K562 (cell line): ENCODE results near the gene PRRT2. TPM values are rescaled to one million over a fixed set of nuclear protein-coding genes. Genes with fewer than 3 reads are reported as not detected.
A peak's percentile ranks its signal among the peaks of the same experiment; 100 is the strongest.

Experiments used
- BRF2 ChIP-seq: IDR thresholded peaks from 3 replicates; pipeline ENCODE4 v1.6.1; 2011; ENCODE audit warnings: borderline replicate concordance, mild to moderate bottlenecking; ENCODE audit not compliant: insufficient read length, insufficient read depth
- FUS ChIP-seq: fragments of 200-400 bp; formaldehyde crosslinking; optimal IDR thresholded peaks from 2 replicates; pipeline ENCODE3; 2017; ENCODE audit warnings: low read depth, low read length
- GTF2A2 ChIP-seq: IDR thresholded peaks from 2 replicates; pipeline ENCODE4 v1.6.1; 2016; ENCODE audit warnings: mild to moderate bottlenecking, missing genetic modification characterization, missing compliant biosample characterization
- HDAC6 ChIP-seq: IDR thresholded peaks from 2 replicates; pipeline ENCODE4 v1.6.1; 2012; ENCODE audit warnings: low read depth, mild to moderate bottlenecking, control low read depth, inconsistent platforms, low read length, moderate library complexity
- HIVEP1 ChIP-seq: fragments of 250-450 bp; sonication (Bioruptor Pico); IDR thresholded peaks from 2 replicates; pipeline ENCODE4 v1.4.0; 2020; ENCODE audit warnings: mild to moderate bottlenecking
- KLF16 ChIP-seq: IDR thresholded peaks from 2 replicates; pipeline ENCODE4 v1.6.1; 2016; ENCODE audit warnings: antibody characterized with exemption
- MYNN ChIP-seq, 2 experiments: sonication (generic); formaldehyde crosslinking in 1 of 2; IDR thresholded peaks; 2 replicates each; pipeline versions ENCODE4 v1.5.0 to v1.6.1; 2016 to 2020; ENCODE audit warnings: antibody characterized with exemption in 1 of 2, missing genetic modification reagents in 1 of 2
- NFE2L1 ChIP-seq: fragments of 450-650 bp; IDR thresholded peaks from 2 replicates; pipeline ENCODE4 v1.6.1; 2016; ENCODE audit warnings: missing genetic modification characterization, low read depth, mild to moderate bottlenecking, missing compliant biosample characterization, moderate library complexity, borderline replicate concordance
- NFIC ChIP-seq: fragments of 450-650 bp; IDR thresholded peaks from 2 replicates; pipeline ENCODE4 v1.6.1; 2017; ENCODE audit warnings: mild to moderate bottlenecking, inconsistent platforms
- NR2C1 ChIP-seq, 2 experiments: fragments of 450-650 bp; IDR thresholded peaks; 2 replicates each; pipeline ENCODE4 v1.6.1; 2017; ENCODE audit warnings: mild to moderate bottlenecking in 2 of 2, antibody characterized with exemption in 1 of 2, inconsistent platforms in 1 of 2, missing compliant biosample characterization in 1 of 2, missing genetic modification characterization in 1 of 2
- PRPF4 ChIP-seq: fragments of 200-400 bp; formaldehyde crosslinking; IDR thresholded peaks from one replicate; pipeline ENCODE4 v1.6.1; 2017; ENCODE audit warnings: low read length, low read depth, mild to moderate bottlenecking; ENCODE audit not compliant: insufficient read depth, poor library complexity, severe bottlenecking
- PYGO2 ChIP-seq: fragments of 450-650 bp; IDR thresholded peaks from 2 replicates; pipeline ENCODE4 v1.6.1; 2016; ENCODE audit warnings: mild to moderate bottlenecking, missing genetic modification characterization, moderate library complexity, missing compliant biosample characterization
- RBBP5 ChIP-seq: fragments of 200-600 bp; sonication (generic); IDR thresholded peaks from 2 replicates; pipeline ENCODE4 v1.6.1; 2012; ENCODE audit warnings: borderline replicate concordance, mild to moderate bottlenecking, low read length, control low read depth, inconsistent platforms; ENCODE audit not compliant: insufficient read depth, poor library complexity, severe bottlenecking
- SAFB2 ChIP-seq: fragments of 200-400 bp; formaldehyde crosslinking; IDR thresholded peaks from 2 replicates; pipeline ENCODE4 v1.6.1; 2018; ENCODE audit warnings: borderline replicate concordance, low read length, low read depth, moderate library complexity; ENCODE audit not compliant: severe bottlenecking
- SNIP1 ChIP-seq: fragments of 450-650 bp; IDR thresholded peaks from 2 replicates; pipeline ENCODE4 v1.7.1; 2017; ENCODE audit warnings: low read depth, mild to moderate bottlenecking
- SRF ChIP-seq, 2 experiments: fragments of 250-450, 450-650 bp in 1 of 2; sonication (Bioruptor Pico) in 1 of 2; sonication (generic) in 1 of 2; formaldehyde crosslinking; IDR thresholded peaks; 2 replicates each; pipeline versions ENCODE4 v1.5.0 to v1.5.1; 2020 to 2022; ENCODE audit warnings: mild to moderate bottlenecking in 1 of 2, missing genetic modification reagents in 1 of 2
- SRSF7 ChIP-seq: fragments of 200-400 bp; formaldehyde crosslinking; optimal IDR thresholded peaks from 2 replicates; pipeline ENCODE3; 2017; ENCODE audit warnings: mild to moderate bottlenecking, low read depth, low read length
- ZNF507 ChIP-seq: conservative IDR thresholded peaks from 2 replicates; pipeline ENCODE4 v1.6.1; 2017; ENCODE audit warnings: missing genetic modification characterization, missing compliant biosample characterization
- ZNF584 ChIP-seq: fragments of 200-800 bp; sonication (Bioruptor generic); IDR thresholded peaks from 2 replicates; pipeline ENCODE4 v1.6.1; 2016; ENCODE audit warnings: low read depth, mild to moderate bottlenecking, missing genetic modification characterization, missing compliant biosample characterization
- ZNF655 ChIP-seq: fragments of 250-450 bp; sonication (Bioruptor Pico); IDR thresholded peaks from 2 replicates; pipeline ENCODE4 v1.5.0; 2021
- polyA plus RNA-seq, 8 experiments: library from polyadenylated mRNA; depleted of rRNA in 4 of 8; stranded (reverse) in 5 of 8; unstranded in 3 of 8; fragments of >200 nt; fragmentation: Nextera tagmentation in 2 of 8; fragmentation: Illumina TruSeq in 1 of 8; extraction: Ambion mirVana in 2 of 8; extraction: Trizol in 1 of 8; gene quantifications; 2 replicates each; pipeline versions ENCODE4 v1.2.1 to v1.2.3, GENCODE V29; 2011 to 2014; ENCODE audit warnings: inconsistent platforms in 1 of 8, missing spikeins in 1 of 8
- total RNA-seq, 7 experiments: library from RNA; depleted of rRNA in 6 of 7; stranded (reverse); fragments of >200 nt in 6 of 7; fragmentation: Illumina TruSeq in 2 of 7; extraction: Trizol in 2 of 7; gene quantifications; 2 replicates each; pipeline versions ENCODE4 v1.2.1 to v1.2.3, GENCODE V29; 2011 to 2021; ENCODE audit warnings: low replicate concordance in 1 of 7
- TF ChIP-seq, protein P1 (sequence below): sonication (generic); formaldehyde crosslinking; IDR thresholded peaks from 2 replicates; pipeline ENCODE4 v1.4.0; 2020; ENCODE audit warnings: mild to moderate bottlenecking, missing genetic modification reagents
- TF ChIP-seq, protein P2 (sequence below): fragments of 250-450 bp; sonication (Bioruptor Pico); IDR thresholded peaks from 2 replicates; pipeline ENCODE4 v1.8.0; 2022; ENCODE audit warnings: moderate library complexity, mild to moderate bottlenecking, inconsistent platforms

Gene PRRT2
- total and polyA plus RNA-seq, 9 of the 15 experiments (the other 6 are each of a cell fraction or from before 2014, with no cell fraction given), result 0.11 to 1.0 (median 0.42) TPM; not detected in 2

- TF ChIP-seq NFIC, result peak; percentile 43; the same call in 1 of the 2 replicates
- no peak for TF ChIP-seq NFE2L1 (tag)
- TF ChIP-seq KLF16, result peak; percentile 58; the same call in 1 of the 2 replicates
- no peak for TF ChIP-seq BRF2
- no peak for TF ChIP-seq NR2C1 (IDR thresholded peaks at IDR 0.05)
- TF ChIP-seq NR2C1 (tag; IDR thresholded peaks at IDR 0.05), result peak; percentile 61; the same call in 1 of the 2 replicates
- no peak for TF ChIP-seq SRSF7
- TF ChIP-seq RBBP5, result peak; percentile 49
- TF ChIP-seq SAFB2, result no peak
- 0 out of 2 replicates have a peak, but pooled peaks have one; percentile 13 for TF ChIP-seq ZNF584
- TF ChIP-seq HIVEP1 (CRISPR knock-in tag), result 0 out of 2 replicates have a peak, but pooled peaks have one; percentile 67
- no peak for TF ChIP-seq SNIP1
- TF ChIP-seq, protein P1, sequence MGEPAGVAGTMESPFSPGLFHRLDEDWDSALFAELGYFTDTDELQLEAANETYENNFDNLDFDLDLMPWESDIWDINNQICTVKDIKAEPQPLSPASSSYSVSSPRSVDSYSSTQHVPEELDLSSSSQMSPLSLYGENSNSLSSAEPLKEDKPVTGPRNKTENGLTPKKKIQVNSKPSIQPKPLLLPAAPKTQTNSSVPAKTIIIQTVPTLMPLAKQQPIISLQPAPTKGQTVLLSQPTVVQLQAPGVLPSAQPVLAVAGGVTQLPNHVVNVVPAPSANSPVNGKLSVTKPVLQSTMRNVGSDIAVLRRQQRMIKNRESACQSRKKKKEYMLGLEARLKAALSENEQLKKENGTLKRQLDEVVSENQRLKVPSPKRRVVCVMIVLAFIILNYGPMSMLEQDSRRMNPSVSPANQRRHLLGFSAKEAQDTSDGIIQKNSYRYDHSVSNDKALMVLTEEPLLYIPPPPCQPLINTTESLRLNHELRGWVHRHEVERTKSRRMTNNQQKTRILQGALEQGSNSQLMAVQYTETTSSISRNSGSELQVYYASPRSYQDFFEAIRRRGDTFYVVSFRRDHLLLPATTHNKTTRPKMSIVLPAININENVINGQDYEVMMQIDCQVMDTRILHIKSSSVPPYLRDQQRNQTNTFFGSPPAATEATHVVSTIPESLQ (CRISPR knock-in tag), result peak; percentile 77; the same call in 1 of the 2 replicates
- TF ChIP-seq FUS, result no peak
- no peak for TF ChIP-seq PYGO2 (tag)
- TF ChIP-seq SRF (CRISPR knock-in tag; IDR thresholded peaks at IDR 0.05), result peak in 1 of 2 experiments; percentile 68; a peak in 1 of 4 replicates
- no peak for TF ChIP-seq GTF2A2 (tag)
- no peak for TF ChIP-seq MYNN (IDR thresholded peaks at IDR 0.05)
- no peak for TF ChIP-seq MYNN (CRISPR knock-in tag; IDR thresholded peaks at IDR 0.05)
- TF ChIP-seq ZNF655 (CRISPR knock-in tag), result no peak
- no peak for TF ChIP-seq ZNF507 (tag)
- no peak for TF ChIP-seq PRPF4
- no peak for TF ChIP-seq HDAC6
- TF ChIP-seq, protein P2, sequence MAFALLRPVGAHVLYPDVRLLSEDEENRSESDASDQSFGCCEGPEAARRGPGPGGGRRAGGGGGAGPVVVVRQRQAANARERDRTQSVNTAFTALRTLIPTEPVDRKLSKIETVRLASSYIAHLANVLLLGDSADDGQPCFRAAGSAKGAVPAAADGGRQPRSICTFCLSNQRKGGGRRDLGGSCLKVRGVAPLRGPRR (CRISPR knock-in tag), result no peak
Measured at GRCh38 chr16:29807426-29808218, 4.4 kb upstream of the PRRT2 start (continued).
